ENCODE data around the gene INHA. TPM values are rescaled to one million over a fixed set of nuclear protein-coding genes. Genes with fewer than 3 reads are reported as not detected.

INHA gene, protein sequence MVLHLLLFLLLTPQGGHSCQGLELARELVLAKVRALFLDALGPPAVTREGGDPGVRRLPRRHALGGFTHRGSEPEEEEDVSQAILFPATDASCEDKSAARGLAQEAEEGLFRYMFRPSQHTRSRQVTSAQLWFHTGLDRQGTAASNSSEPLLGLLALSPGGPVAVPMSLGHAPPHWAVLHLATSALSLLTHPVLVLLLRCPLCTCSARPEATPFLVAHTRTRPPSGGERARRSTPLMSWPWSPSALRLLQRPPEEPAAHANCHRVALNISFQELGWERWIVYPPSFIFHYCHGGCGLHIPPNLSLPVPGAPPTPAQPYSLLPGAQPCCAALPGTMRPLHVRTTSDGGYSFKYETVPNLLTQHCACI
- 100 to 1,000 TPM; 325 to 371 TPM for total RNA-seq
- polyA plus RNA-seq (ENCODE audit: insufficient read depth, low read depth, low replicate concordance), result 265 TPM
- long read RNA-seq, donor 1, transcript INHA-201 (2 exons, 1,468 nt), result major isoform, 396 of 412 reads
- long read RNA-seq, donor 1, partial matches to known transcripts, result 16 of 412 reads
- long read RNA-seq, donor 1, other reads (novel, unspliced or antisense), result 0 of 412 reads
- long read RNA-seq, donor 2, transcript INHA-201 (2 exons, 1,468 nt), result major isoform, 274 of 274 reads
- long read RNA-seq, donor 2, partial matches to known transcripts, result 0 of 274 reads
- long read RNA-seq, donor 2, other reads (novel, unspliced or antisense), result 0 of 274 reads

GRCh38 chr2:219572237-219573001 is at the start of gene INHA:
Gene INHA, plus strand, starts transcription at chr2:219572310. Its CDS starts 65 bp downstream, at chr2:219572375.
- Histone ChIP-seq H3K4me1 (peaks cover 27% of the 10 kb centered on the region), H3K4me3 (peak within 1 kb of the TSS; percentile 69 to 76), H3K27ac (peak within 1 kb of the TSS; percentile 68 to 93), H3K27me3 (no peaks in the 10 kb centered on the region), H3K9me3 (no peaks in the 10 kb centered on the region), H3K36me3 (ENCODE audit: low read depth, missing control alignments) (no peaks in the 10 kb centered on the region)
- DNase-seq, result no peak
- intact Hi-C loops (cut with DNase I; ENCODE audit: low total_unique reads), result no loop called here
- TF ChIP-seq CTCF (IDR thresholded peaks at IDR 0.05), result no peak
- TF ChIP-seq POLR2A (IDR thresholded peaks at IDR 0.05), result no peak
- WGBS, 2 donors, result 61 to 77% methylated on average over 8 to 13 of the region's 13 CpGs

DNA sequence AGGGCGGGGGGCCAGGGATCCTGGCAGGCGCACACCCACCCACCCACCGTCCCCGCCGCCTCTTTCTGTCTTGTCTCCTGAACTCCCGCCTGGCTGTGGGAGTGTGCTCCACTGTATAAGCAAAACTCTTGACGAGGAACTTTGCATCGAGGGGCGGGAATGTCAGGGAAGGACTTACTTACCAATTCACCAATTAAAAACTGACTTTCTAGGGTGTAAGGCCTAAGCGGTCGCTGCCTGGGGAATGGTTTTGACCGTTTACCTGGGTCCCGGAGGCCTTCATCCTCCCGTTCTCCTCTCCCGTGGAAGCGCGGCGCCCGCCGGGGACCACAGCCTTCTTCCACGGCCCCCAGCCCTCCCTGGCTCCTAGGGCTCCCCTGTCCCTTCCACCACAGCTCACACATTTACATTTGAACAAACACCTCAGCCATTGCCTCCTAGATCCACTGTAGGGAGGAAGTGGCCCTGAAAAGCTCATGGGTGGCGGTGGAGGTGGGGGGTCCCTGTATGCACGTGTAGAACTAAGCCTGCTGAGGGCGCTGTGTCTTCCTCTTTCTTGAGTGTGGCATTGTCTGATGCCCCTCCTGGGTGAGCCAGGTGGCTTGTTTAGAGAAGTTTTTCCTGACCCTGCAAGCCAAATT is 49.0 kb upstream of the INHA start:
- Histone ChIP-seq H3K27me3 (no peaks in the 10 kb centered on the region), H3K36me3 (ENCODE audit: low read depth, missing control alignments) (no peaks in the 10 kb centered on the region), H3K27ac (no peak overlapping the region), H3K4me3 (peak overlapping the region; percentile 34 to 37), H3K4me1 (peaks cover 11% of the 10 kb centered on the region), H3K9me3 (no peaks in the 10 kb centered on the region)
- intact Hi-C loops (cut with DNase I; ENCODE audit: low total_unique reads), result loop anchor here (10.0 kb wide), 1 partner anchor 48 kb away; no protein-coding TSS in a partner anchor
- whole genome bisulfite sequencing, 2 donors, result 20 to 30% methylated on average over 24 of the region's 24 CpGs
- DNase-seq, result no peak
- no peak for TF ChIP-seq POLR2A (IDR thresholded peaks at IDR 0.05)
- no peak for TF ChIP-seq CTCF (IDR thresholded peaks at IDR 0.05)

GRCh38 chr2:219524817-219525216 is 47.3 kb upstream of the INHA start:
- Histone ChIP-seq H3K27ac (no peak overlapping the region), H3K4me1 (peaks cover 13% of the 10 kb centered on the region), H3K36me3 (ENCODE audit: low read depth, missing control alignments) (no peaks in the 10 kb centered on the region), H3K27me3 (no peaks in the 10 kb centered on the region), H3K4me3 (no peak overlapping the region), H3K9me3 (no peaks in the 10 kb centered on the region)
- TF ChIP-seq CTCF (IDR thresholded peaks at IDR 0.05), result no peak
- TF ChIP-seq POLR2A (IDR thresholded peaks at IDR 0.05), result no peak
- 98 to 100% methylated on average over 2 of the region's 2 CpGs for WGBS, 2 donors
- no peak for DNase-seq
- intact Hi-C loops (cut with DNase I; ENCODE audit: low total_unique reads), result loop anchor here (10.0 kb wide), 1 partner anchor 50 kb away; no protein-coding TSS in a partner anchor

- intact Hi-C loops (cut with DNase I; ENCODE audit: low total_unique reads), result loop anchor here (10.0 kb wide), 1 partner anchor 51 kb away; no protein-coding TSS in a partner anchor
- Histone ChIP-seq H3K4me1 (peaks cover 15% of the 10 kb centered on the region), H3K27ac (no peak overlapping the region), H3K36me3 (ENCODE audit: low read depth, missing control alignments) (no peaks in the 10 kb centered on the region), H3K4me3 (no peak overlapping the region), H3K9me3 (no peaks in the 10 kb centered on the region), H3K27me3 (no peaks in the 10 kb centered on the region)
- WGBS, 2 donors, result 56 to 67% methylated on average over 8 to 9 of the region's 9 CpGs
- DNase-seq, result no peak
- TF ChIP-seq CTCF (IDR thresholded peaks at IDR 0.05), result no peak
- TF ChIP-seq POLR2A (IDR thresholded peaks at IDR 0.05), result no peak
Observed at GRCh38 chr2:219525533-219526232, 46.4 kb upstream of the INHA start.
